Muscle layer of colon (tissue), 2 donors: ENCODE measurements around the gene UTS2.

Experiments used
- H3K27ac ChIP-seq: one replicate; pipeline ENCODE4 v1.7.0; 2013; ENCODE audit warnings: low read depth, mild to moderate bottlenecking, low read length, moderate library complexity
- H3K27me3 ChIP-seq, 2 donors: one replicate each; pipeline ENCODE4 v1.7.0; 2013; ENCODE audit warnings: low read length in 2 of 2, mild to moderate bottlenecking in 2 of 2; ENCODE audit not compliant: insufficient read depth in 2 of 2, control insufficient read depth in 1 of 2
- H3K36me3 ChIP-seq: one replicate; pipeline ENCODE4 v1.7.0; 2013; ENCODE audit warnings: mild to moderate bottlenecking, low read length; ENCODE audit not compliant: insufficient read depth
- H3K4me1 ChIP-seq: one replicate; pipeline ENCODE4 v1.7.0; 2013; ENCODE audit warnings: mild to moderate bottlenecking, low read length; ENCODE audit not compliant: insufficient read depth
- H3K4me3 ChIP-seq, 2 donors: one replicate each; pipeline ENCODE4 v1.7.0; 2013; ENCODE audit warnings: low read length in 2 of 2, low read depth in 1 of 2, mild to moderate bottlenecking in 1 of 2, moderate library complexity in 1 of 2
- H3K9ac ChIP-seq: one replicate; pipeline ENCODE4 v1.7.0; 2013; ENCODE audit warnings: low read length
- H3K9me3 ChIP-seq: one replicate; pipeline ENCODE4 v1.7.0; 2013; ENCODE audit warnings: mild to moderate bottlenecking, low read length
- donor health status: abdominal sarcoma.
- donor health status: Adenocarcinoma of cecum.

UTS2 gene

DNA sequence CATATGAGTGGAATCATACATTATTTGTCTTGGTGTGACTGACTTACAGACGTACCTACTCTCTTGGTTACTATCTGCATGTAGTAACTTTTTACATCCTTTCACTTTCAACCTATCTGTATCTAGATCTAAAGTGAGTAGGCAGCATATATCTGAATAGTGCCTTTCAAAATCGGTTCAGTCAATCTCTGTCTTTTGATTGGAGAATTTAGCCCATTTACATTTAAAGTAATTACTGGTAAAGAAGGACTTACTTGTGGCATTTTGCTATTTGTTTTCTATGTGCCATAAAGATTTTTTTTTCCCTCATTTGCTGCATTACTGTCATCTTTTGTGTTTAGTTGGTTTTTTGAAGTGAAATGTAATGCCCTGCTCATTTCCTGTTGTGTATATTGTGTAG is 14.2 kb downstream of the UTS2 start:
- peaks cover 88% of the 10 kb centered on the region for H3K36me3 ChIP-seq
- H3K27me3 ChIP-seq: no peaks in the 10 kb centered on the region
- H3K9me3 ChIP-seq: peaks cover 7% of the 10 kb centered on the region
- H3K4me1 ChIP-seq: no peaks in the 10 kb centered on the region
- no peak overlapping the region for H3K27ac ChIP-seq
- no peak overlapping the region for H3K4me3 ChIP-seq
- no peak overlapping the region for H3K9ac ChIP-seq

DNA sequence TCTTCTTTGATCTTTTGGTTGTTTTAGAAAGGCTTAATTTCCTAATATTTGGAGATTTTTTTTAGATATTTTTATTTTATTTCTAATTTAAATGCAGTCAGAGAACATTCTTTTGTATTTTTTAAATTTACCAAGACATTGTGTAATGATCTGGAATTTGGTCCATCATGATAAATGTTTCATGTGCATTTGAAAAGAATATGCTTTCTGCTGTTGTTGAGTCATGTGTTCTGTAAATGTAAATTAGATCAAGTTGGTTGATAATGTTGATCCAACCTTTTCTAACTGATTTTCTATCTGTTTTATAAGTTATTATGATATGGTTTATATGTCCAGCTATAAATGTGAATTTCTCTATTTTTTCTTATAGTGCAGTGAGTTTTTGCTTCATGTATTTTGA is 19.8 kb downstream of the UTS2 start:
- Histone ChIP-seq H3K27ac (no peak overlapping the region), H3K4me1 (no peaks in the 10 kb centered on the region), H3K36me3 (peaks cover 65% of the 10 kb centered on the region), H3K27me3 (no peaks in the 10 kb centered on the region), H3K9me3 (no peaks in the 10 kb centered on the region), H3K9ac (no peak overlapping the region), H3K4me3 (no peak overlapping the region)

GRCh38 chr1:7831458-7831857 is 21.4 kb downstream of the UTS2 start:
- Histone ChIP-seq H3K27me3 (no peaks in the 10 kb centered on the region), H3K36me3 (peaks cover 65% of the 10 kb centered on the region), H3K9me3 (no peaks in the 10 kb centered on the region), H3K9ac (no peak overlapping the region), H3K27ac (no peak overlapping the region), H3K4me1 (no peaks in the 10 kb centered on the region), H3K4me3 (no peak overlapping the region)

DNA sequence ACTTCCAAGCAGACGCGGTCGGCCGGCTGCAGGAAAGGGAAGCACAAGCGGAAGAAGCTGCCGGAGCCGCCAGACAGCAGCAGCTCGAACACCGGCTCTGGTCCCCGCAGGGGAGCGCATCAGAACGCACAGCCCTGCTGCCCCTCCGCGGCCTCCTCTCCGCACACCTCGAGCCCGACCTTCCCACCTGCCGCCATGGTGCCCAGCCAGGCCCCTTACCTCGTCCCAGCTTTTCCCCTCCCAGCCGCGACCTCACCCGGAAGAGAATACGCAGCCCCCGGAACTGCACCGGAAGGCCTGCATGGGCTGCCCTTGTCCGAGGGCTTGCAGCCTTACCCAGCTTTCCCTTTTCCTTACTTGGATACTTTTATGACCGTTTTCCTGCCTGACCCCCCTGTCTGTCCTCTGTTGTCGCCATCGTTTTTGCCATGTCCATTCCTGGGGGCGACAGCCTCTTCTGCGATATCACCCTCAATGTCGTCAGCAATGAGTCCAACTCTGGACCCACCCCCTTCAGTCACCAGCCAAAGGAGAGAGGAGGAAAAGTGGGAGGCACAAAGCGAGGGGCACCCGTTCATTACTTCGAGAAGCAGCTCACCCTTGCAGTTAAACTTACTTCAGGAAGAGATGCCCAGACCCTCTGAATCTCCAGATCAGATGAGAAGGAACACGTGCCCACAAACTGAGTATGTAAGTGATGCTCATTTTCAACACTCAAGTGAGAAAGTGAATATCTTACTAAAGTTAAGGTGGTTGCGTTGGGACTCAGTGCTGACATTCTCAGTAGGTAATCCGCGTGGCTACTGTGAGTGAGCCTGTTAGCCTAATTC is 25.5 kb downstream of the UTS2 start:
- Histone ChIP-seq H3K4me3 (no peak overlapping the region), H3K4me1 (no peaks in the 10 kb centered on the region), H3K9ac (no peak overlapping the region), H3K27me3 (no peaks in the 10 kb centered on the region), H3K9me3 (no peaks in the 10 kb centered on the region), H3K36me3 (peaks cover 81% of the 10 kb centered on the region), H3K27ac (no peak overlapping the region)

- no peaks in the 10 kb centered on the region for H3K9me3 ChIP-seq
- no peaks in the 10 kb centered on the region for H3K4me1 ChIP-seq
- no peak overlapping the region for H3K27ac ChIP-seq
- peaks cover 84% of the 10 kb centered on the region for H3K36me3 ChIP-seq
- H3K4me3 ChIP-seq: no peak overlapping the region
- no peak overlapping the region for H3K9ac ChIP-seq
- no peaks in the 10 kb centered on the region for H3K27me3 ChIP-seq
Measured at GRCh38 chr1:7826363-7826762, 26.5 kb downstream of the UTS2 start.

GRCh38 chr1:7824701-7825100 is 28.2 kb downstream of the UTS2 start:
- H3K9me3 ChIP-seq: no peaks in the 10 kb centered on the region
- no peaks in the 10 kb centered on the region for H3K4me1 ChIP-seq
- H3K27ac ChIP-seq: no peak overlapping the region
- H3K4me3 ChIP-seq: no peak overlapping the region
- H3K36me3 ChIP-seq: peaks cover 85% of the 10 kb centered on the region
- no peak overlapping the region for H3K9ac ChIP-seq
- no peaks in the 10 kb centered on the region for H3K27me3 ChIP-seq

GRCh38 chr1:7821282-7821681 is 31.6 kb downstream of the UTS2 start:
- peaks cover 80% of the 10 kb centered on the region for H3K36me3 ChIP-seq
- H3K9ac ChIP-seq: no peak overlapping the region
- no peaks in the 10 kb centered on the region for H3K4me1 ChIP-seq

GRCh38 chr1:7813677-7814373 is 39.0 kb downstream of the UTS2 start:
- Histone ChIP-seq H3K9ac (no peak overlapping the region), H3K4me3 (no peak overlapping the region)

More at GRCh38 chr1:7821282-7821681, 31.6 kb downstream of the UTS2 start:
- no peaks in the 10 kb centered on the region for H3K9me3 ChIP-seq
- no peak overlapping the region for H3K4me3 ChIP-seq
- no peak overlapping the region for H3K27ac ChIP-seq
- H3K27me3 ChIP-seq: no peaks in the 10 kb centered on the region

GRCh38 chr1:7811476-7811875 is 41.4 kb downstream of the UTS2 start:
- Histone ChIP-seq H3K9me3 (peaks cover 5% of the 10 kb centered on the region), H3K27me3 (no peaks in the 10 kb centered on the region), H3K36me3 (peaks cover 68% of the 10 kb centered on the region), H3K4me1 (no peaks in the 10 kb centered on the region), H3K4me3 (no peak overlapping the region), H3K27ac (no peak overlapping the region), H3K9ac (no peak overlapping the region)

More at GRCh38 chr1:7813677-7814373, 39.0 kb downstream of the UTS2 start:
- H3K27ac ChIP-seq: no peak overlapping the region
- peaks cover 62% of the 10 kb centered on the region for H3K36me3 ChIP-seq
- no peaks in the 10 kb centered on the region for H3K27me3 ChIP-seq
- H3K9me3 ChIP-seq: peaks cover 5% of the 10 kb centered on the region
- H3K4me1 ChIP-seq: no peaks in the 10 kb centered on the region

DNA sequence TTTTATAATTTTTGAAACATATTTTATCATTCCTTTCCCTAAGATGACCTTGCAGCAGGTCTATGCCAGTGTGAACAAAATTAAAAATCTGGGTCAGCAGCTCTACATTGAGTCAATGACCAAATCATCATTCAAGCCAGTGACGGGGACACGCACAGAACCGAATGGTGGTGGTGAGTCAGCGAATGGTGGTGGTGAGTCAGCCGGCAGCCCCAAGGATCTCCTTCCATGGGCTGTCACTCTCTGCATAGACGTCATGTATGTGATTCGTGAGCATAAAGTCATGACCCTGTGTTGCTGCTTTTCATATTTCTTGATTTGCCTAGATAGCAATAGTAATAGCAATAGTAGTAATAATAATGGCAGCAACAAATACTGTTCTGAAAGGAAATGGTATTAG is 42.5 kb downstream of the UTS2 start:
- peaks cover 5% of the 10 kb centered on the region for H3K9me3 ChIP-seq
- no peak overlapping the region for H3K9ac ChIP-seq
- H3K4me3 ChIP-seq: no peak overlapping the region
- H3K27me3 ChIP-seq: no peaks in the 10 kb centered on the region
- no peak overlapping the region for H3K27ac ChIP-seq
- H3K4me1 ChIP-seq: no peaks in the 10 kb centered on the region
- peaks cover 76% of the 10 kb centered on the region for H3K36me3 ChIP-seq

DNA sequence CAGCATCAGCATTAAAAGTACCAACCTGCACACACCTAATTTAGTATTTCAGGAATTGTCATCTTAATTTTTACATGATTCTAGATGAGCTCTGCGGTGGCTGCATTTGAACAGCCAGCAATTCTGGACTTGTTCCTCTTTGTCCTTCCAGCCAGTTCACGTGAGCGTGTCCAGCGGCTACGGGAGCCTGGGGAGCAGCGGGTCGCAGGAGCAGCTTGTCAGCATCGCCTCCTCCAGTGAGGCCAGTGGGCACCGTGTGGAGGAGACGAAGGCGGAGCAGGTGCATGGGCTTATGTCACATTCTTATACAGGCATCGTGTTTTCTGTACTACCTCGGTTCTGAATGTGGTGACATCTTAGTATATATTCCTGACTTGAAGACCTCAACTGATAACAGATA is 43.1 kb downstream of the UTS2 start:
- Histone ChIP-seq H3K9ac (no peak overlapping the region), H3K27ac (no peak overlapping the region), H3K9me3 (peaks cover 5% of the 10 kb centered on the region), H3K4me3 (no peak overlapping the region), H3K36me3 (peaks cover 83% of the 10 kb centered on the region), H3K27me3 (no peaks in the 10 kb centered on the region), H3K4me1 (no peaks in the 10 kb centered on the region)
